Activated CD8-positive, alpha-beta memory T cell treated with anti-CD3 and anti-CD28 coated beads for 4 hours (primary cell): ENCODE results near the gene SLC17A9.

Experiments used
- DNase-seq, 2 donors: peaks; one replicate each; pipeline ENCODE4 v3.0.0-alpha.2; 2020; ENCODE audit warnings: low read depth in 2 of 2

SLC17A9 gene

DNA sequence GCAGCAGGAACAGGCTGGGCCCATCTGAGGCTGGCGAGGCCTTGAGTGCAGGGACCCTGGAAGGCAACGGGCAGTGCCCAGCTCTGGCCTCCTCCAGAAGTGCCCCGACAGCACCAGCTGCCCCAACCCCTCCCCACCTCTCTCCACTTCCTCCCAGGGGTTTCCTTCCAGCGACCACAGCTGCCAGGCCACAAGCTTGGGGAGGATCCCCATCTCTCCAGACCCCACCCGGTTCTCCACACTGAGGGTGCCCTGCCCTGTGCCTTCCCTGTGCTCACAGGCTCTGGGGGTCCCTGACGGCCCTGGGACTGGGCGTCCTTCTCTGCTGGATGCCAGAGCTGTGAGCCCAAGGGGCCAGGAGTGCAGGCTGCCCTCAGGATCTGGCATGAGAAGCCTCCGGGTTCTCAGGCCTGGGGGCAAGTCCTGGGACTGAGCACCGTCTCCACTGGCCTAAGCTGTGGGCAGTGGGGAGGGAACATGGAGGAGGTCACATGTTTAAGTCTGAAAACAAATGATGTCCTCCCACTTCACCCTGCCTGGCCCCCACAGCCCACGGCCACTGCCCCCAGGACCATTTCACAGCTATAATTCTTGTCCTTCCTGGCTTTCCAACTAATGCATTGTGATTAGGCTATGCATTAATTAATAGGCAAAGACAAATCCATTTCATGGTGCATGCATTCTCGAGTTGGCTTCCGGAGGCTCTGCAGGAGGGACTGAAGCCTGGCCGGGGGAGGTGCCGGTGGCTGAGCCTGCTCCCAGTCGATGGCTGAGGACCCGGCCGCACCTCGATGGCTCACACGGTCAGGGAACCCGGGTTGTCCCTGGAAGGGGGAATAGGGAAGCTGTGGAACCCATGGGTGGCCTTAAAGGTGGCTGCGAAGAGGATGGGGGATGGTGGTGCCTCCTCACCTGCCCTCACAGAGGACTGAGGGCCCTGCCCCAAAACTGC lies 29.9 kb downstream of the SLC17A9 start:
- no peak for DNase-seq

DNA sequence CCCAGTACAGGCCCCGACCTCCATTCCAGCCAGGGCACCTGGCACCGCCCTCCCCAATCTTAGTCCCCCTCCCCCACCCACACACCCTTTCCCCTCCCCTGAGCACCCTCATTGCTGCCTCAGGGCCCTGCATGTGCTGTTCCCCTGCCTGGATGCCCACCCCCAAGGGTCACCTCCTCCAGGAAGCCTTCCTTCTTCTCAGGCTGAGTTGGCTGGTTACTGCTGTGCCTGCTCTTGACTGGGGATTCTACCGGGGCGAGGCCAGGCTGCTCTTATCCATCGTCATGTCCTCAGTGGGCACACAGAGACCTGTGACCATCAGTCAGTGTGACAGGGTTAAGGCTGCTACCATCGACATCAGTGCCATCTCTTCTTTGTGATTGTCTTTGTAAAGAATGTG lies 30.7 kb downstream of the SLC17A9 start:
- no peak for DNase-seq

DNA sequence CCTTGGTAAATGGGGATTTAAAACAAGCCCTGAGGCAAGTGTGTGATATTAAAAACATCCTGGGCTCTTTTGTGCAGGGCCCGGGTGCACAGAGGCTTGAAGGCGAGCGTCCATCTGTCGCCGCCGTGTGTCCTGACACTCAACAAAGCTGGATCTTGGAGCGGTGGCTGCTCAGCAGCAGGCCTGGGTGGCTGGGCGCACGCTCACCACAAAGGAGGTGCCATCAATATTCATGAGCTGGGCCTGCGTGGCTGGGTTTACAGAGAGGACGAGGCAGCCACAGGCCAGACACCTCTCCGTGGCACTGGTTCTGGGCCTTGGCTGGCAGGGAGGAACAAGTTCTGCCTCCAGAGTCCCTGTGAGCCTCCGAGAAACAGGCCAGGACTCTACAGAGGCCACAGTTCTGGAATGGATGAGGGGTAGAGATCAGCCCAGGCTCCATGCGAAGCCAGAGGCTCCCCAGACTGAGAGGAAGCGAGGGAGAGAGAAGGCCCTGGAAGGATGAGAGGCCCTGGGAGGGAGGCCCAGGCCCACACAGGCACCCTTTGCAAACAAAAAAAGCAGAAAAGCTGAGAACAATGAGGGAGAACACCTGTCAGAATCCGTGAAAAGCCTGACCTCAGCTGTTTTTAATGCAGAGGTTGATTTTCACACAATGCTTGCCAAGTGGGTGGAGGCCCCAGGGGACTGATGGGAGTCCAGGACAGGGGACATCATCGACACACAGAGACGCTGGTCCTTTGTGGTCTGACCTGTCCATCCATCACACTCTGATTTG lies 32.3 kb downstream of the SLC17A9 start:
- DNase-seq = no peak

DNA sequence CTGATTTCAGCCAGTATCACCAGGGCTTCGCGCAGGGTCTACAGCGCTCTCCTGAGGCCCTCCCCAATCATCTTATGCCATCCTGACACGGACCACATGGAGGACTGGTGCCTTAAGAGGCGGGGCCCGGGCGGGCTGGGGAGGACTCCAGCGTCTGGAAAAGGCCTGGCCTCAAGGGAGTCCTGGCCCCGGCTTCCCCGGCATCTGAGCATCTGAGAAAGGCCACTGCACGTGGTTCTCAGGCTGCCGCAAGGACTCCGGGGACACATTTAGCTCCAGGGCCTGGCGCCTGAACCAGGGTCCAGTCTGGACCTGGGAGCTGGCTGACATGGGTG lies 32.9 kb downstream of the SLC17A9 start:
- DNase-seq = no peak

DNA sequence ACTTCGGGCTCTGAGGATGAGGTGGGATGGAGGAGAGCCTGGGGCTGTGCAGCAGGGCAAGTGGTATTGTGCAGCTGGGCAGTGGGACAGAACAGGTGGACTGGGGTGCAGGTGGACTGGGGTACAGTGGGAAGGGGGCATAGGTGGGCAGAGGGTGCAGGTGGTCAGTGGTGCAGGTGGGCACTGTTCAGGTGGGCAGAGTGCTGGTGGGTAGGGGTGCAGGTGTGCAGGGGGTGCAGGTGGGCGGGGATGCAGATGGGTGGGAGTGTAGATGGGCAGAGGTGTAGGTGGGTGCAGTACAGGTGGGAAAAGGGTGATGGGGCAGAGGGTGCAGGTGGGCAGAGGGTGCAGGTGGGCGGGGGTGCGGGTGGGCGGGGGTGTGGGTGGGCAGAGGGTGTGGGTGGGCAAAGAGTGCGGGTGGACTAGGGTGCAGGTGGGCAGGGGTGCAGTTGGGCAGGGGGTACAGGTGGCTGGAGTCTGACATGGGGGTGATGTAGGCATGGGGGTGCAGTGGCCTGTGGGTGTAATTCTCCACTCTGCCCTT lies 33.8 kb downstream of the SLC17A9 start:
- no peak for DNase-seq

DNA sequence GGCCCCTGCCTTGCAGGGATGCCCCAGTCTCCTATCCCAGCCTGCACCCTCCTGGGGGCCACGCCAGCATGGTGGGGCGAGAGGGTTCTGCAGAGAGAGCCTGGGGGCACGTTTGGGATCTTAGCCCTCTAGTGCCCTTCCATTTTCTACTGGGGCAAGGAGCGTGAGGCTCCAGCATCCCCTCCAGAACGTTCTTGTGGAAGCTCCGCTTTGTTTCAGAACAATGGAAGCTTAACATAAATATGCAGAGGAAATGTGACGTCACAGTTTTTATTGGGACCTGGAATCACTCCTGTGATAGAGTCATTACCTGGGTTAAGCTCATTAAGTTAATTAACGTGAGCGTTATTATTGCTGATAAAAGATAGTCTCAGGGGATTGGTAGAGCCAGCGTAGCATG lies 34.6 kb downstream of the SLC17A9 start:
- no peak for DNase-seq

DNA sequence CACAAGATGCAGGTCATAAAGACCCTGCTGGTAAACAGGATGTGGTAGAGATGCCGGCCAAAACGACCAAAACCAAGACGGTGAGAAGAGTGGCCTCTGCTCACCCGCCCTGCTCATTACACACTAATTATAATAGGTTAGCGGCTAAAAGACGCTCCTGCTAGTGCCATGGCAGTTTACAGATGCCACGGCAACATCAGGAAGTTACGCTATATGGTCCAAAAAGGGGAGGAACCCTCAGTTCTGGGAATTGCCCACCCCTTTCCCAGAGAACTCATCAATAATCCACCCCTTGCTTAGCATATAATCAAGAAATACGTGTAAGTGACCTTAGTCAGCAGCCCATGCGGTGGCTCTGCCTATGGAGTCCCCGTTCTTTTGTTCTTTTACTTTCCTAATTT lies 36.7 kb downstream of the SLC17A9 start:
- peak in 1 of 2 donors; percentile 5 for DNase-seq

DNA sequence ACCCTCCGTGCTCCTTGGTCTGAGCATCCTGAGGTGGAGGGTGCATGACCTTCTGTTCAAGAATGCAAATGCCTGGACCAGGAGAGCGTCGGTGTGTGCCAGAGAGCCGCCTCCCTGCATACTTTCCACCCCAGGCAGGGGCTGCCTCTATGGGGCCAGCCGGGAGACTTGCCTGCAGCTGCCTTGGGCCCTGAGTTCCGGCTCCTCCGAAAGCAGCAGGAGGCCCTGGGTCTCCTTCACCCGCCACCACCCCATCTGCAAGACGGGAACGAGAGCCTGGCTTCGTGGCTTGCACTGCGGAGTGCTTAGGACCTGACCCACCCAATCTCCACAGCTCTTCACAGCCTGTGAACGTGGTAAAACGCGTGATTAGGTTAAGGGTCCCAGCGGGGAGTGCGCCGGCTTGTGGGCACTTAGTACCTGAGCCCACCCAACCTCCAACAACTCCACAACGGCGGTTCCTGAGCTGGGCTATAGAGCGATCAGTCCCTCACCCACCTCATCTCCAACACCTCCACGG lies 37.9 kb downstream of the SLC17A9 start:
- no peak for DNase-seq

DNA sequence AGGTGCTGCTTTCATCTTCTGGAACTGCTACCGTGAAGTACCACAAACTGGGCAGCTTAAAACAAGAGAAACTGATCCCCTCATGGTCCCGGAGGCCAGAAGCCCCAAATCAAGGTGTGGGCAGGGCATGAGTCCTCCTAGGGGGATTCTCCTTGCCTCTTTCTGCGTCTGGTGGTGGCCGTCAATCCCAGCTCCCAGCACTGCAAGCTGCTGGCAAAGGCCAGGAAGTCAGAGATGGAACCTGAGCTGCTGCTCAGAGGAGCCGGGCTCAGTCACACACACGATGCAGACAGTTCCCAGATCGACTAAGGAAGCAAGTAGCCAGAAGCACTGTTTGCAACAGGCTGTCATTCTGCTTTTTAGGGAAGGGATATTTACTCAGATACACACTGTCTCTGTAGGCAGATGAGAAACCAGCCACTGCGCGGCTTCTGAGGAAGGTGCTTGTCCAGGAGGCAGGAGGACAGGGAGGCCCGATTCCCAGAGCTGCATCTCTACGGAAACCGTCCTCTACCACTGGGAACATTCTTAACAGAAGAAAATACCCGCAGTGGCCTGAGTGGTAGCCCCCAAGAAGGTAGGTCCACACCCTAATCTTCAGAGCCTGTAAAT lies 38.8 kb downstream of the SLC17A9 start:
- DNase-seq = no peak

DNA sequence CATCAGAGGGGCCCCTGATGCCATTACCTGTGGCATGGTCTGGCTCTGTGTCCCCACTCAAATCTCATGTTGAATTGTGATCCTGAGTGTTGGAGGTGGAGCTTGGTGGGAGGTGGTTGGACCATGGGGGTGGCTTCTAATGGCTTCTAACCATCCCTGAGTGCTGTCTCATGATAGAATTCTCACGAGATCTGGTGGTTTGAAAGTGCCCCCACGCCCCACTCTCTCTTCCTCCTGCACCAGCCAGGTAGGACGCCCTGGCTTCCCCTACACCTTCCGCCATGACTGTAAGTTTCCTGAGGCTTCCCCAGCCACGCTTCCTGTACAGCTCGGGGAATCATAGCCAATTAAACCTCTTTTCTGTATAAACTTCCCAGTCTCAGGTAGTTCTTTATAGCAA lies 39.4 kb downstream of the SLC17A9 start:
- no peak for DNase-seq

DNA sequence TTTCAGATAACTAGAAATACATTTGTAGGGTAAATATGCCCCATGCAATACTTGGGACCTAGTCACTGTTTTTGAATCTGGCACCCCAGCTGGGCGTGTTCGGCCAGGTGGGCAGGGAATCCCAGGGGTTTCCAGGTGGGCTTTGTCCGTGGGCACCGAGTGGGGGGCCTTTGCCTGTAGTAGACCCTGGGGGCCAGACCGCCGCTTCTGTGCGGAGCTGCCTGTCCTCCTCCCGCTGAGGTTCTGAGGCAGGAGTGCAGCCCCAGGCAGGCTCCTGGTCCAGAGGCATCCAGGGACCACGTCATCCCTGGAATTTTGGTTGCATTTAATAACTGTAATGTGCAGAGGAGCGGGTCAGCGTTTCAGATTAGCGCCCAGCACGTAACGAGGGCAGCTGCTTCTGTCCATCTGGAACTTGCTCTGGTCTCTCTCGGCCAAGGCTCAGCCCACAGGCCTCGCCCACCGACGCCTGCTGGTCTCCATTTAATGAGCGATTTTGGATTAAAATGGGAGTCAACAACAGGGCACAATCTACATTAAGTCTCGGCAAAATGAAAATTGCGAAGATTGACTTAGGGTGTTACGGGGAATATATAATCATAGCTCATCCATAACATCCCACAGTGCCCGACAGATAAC lies 41.5 kb downstream of the SLC17A9 start:
- DNase-seq = no peak

DNA sequence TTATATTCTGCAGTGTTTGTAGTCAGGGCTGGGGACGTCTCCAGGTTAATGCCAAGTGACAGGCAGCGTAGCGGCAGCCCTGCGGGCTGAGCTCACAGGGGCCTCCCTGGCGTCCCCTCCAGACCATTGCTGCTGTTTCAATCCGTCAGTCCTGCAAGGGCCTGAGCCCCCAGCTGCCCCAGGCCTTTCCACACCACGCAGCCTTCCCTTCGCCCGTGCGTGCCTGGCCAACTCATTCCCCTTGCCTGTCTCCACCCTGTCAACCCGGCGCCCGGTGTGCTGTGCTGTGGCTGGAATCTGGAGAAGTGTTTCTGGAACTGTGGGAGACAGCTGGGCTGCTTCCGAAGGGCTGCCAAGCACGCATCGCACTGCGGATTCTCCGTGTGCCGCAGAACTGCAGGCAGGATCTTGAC lies 42.4 kb downstream of the SLC17A9 start:
- DNase-seq = no peak

DNA sequence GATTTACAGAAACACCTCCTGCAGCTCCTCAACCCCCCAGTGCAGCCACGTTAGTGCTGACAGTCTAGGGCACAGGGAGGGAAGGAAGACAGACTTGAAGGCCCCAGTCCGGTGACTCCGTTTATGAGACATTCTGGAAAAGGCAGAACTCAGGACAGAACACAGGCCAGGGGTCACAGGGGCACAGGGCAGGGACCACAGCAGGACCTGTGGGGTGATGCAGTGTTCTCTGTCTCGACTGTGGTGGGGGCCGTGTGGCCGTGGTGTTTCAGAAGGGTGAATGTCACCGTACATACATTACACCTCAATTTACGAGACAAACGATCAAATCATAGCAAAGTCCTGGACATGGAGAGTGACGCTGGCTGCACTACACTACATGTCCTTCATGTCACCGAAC lies 43.0 kb downstream of the SLC17A9 start:
- no peak for DNase-seq

DNA sequence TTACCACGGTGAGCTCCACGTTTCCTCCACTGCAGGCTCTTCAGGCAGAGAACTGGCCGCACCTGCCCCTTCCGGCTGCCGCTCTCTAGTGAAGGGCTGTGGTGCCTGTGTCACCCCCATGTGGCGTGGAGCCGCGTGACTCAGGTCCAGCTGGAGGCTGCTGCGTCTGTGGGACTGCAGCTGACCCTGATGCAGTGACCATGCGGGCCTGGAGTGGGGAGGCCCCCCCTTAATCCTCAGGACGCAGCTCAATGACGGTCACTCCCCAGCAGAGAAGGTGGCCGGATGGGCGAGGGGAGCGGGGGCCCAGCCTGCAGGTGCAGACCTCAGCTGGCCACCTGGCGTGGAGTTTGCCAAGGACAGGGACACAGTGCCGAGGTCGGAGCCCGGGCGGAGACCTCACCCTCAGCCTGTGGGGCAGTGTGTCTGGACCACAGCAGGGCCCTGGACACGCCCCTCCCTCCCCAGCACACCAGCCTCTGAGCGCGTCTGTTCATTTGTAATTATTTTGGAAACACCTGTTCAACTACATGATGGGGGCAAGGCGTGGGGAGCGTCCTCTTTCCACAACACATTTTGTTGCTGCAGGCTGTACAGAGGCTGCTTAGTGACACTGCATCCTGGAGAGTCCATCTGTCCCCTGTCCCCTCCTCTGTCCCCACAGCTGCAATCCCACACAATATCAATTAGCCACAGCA lies 43.5 kb downstream of the SLC17A9 start:
- DNase-seq = no peak

DNA sequence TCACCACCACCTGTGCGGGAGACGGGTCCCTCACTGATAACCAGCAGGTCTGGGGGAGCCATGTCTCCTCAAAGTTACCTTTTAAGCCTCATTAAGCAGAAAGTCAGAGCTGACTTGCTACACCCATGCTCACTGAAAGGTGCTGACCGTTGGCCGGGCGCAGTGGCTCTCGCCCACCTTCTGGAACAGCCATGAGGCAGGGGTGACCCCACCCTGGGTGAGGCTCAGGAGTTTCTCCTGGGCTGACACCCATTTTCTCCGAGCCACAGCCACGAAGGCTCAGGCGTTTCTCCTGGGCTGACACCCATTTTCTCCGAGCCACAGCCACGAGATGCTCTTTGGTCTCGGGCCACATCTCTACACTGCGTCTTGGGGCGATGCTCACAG lies 44.1 kb downstream of the SLC17A9 start:
- no peak for DNase-seq

DNA sequence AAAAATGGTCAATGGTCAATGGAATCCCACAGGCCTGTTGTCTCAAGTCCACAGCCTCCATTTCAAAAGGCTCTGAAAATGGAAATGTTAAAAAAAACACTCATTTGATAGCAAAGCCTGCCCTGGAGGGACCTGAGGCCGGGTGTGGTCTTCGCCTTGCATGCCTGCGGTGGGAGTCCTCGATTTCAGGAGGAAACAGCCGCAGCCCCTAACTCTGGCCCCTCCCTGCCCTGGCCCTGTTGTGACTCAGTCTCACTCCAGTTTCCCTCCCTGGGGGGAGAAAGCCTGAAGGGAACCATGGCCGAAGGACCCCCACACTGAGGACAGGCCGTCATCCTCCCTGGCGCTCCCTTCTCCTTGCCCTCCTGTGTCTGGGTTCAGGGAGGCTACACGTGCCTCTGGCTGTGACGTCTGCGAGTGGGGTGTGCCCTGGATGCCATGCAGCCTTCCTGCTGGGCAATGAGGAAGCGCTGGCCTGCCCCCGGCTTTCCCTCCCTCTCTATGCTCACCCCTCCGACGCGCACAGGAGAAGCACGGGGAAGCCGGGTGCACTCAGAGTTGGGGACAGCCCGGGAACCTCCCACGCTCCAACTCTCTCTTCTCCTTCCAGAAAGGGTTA lies 45.0 kb downstream of the SLC17A9 start:
- DNase-seq = no peak

DNA sequence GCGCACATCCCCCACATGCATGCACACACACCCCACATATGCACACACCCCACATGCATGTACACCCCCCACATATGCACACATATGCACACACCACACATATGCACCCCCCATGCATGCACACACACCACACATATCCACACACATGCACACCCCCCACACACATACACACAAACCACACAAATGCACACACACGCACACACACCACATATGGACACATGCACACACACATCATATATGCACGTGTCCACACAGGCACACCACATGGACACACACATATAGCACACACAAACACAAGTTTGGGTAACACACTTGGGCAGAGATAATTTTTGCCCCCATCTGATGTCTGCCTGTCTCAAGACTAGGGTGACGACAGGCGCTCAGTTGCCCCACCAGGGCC lies 45.9 kb downstream of the SLC17A9 start:
- no peak for DNase-seq

DNA sequence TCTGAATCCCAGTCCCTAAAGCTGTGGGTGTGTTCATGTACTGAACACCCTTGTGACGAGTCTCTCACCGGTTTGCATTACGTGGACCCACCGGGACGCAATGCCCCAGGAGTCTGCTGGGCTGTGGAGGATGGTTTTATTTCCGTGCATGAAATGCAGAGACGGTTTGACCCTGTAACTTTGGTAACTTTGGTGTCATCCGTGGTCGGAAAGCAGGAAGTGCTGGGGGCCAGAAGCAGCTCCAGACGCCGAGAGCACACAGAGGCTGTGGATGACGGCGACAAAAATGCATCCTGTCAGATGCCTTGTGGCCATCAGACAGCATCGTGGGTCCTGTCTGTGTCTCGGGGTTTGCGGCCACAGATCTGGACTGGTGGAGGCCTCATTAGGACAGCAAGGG lies 47.1 kb downstream of the SLC17A9 start:
- no peak for DNase-seq

DNA sequence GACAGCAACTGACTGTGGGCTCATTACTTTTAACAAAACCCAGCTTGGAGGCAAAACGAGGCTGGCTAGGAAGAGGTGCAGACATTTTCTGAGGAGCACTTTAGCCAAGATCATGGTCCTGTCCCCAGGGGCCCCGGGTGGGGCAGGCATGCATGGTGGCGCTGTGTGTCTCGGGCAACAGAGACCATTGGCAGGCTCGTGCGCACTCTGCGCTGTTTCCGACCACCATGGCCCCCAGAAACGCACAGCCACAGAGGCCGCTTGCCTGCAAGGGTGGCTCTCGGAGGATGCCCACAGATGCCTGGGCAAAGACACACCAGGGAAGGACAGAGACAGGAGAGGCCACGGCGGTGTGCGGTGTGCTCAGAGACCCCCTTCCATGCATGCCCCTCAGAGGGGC lies 47.5 kb downstream of the SLC17A9 start:
- no peak for DNase-seq

DNA sequence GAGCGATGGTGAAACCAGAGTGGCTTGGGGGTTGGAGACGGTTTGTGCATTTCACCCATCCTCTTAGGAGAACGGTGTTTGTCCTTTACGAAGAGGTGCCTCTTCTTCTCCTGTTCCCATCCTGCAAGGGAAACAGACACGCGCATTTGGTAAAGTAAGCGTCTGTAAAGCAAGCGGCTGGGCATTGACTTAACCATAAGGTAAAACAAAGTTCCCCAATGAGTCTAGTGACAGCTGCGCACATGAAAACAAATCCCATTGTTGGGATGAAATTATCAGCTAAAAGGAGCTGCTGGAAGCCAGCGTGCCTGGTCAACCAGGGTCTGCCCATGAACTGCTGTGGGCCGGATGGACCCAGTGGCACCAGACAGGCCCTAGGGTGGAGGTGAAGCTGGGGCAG lies 48.4 kb downstream of the SLC17A9 start:
- no peak for DNase-seq

DNA sequence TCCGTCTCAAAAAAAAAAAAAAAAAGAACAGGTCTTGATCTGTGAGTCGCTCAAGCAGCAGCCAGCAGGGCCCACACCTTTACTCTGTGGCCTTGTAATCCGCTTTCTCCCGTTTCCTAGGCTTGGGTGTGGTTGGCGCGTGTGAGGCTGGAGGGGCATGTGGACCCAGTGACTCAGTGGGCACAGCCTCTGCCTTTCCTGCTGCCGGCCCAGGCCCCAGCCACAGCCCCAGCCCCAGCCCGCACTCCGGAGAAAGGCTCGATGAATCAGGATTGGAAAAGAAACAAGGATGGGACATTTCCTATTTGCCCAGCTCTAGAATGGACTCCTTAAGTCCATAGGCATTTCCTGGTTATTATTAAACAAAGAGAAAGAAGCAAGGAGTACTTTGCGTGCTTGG lies 50.0 kb downstream of the SLC17A9 start:
- no peak for DNase-seq
